Effector memory CD8-positive, alpha-beta T cell (primary cell): Measurements from ENCODE around the gene ZNF891.

ENCODE experiments used
- ATAC-seq: fragments of 150-1000 bp; cut with Tn5 transposase; replicated peaks from 2 replicates; pipeline ENCODE4 v1.10.0; 2021; ENCODE audit warnings: mild to moderate bottlenecking, moderate library complexity
- DNase-seq, 3 experiments: peaks; one replicate each; pipeline ENCODE4 v3.0.0; 2021
- H3K27ac Mint-ChIP-seq, 2 donors: one replicate each; pipeline ENCODE4 v1.8.0; 2022; ENCODE audit warnings: mild to moderate bottlenecking in 2 of 2, mixed read lengths in 2 of 2, moderate library complexity in 2 of 2
- H3K27me3 Mint-ChIP-seq, 2 donors: one replicate each; pipeline ENCODE4 v1.8.0; 2022; ENCODE audit warnings: mixed read lengths in 2 of 2
- H3K36me3 Mint-ChIP-seq: one replicate; pipeline ENCODE4 v1.8.0; 2022; ENCODE audit warnings: mild to moderate bottlenecking, moderate library complexity, mixed read lengths; ENCODE audit not compliant: insufficient read depth
- H3K4me1 Mint-ChIP-seq, 2 donors: one replicate each; pipeline ENCODE4 v1.8.0; 2022; ENCODE audit warnings: low read depth in 2 of 2, mixed read lengths in 2 of 2
- H3K4me3 Mint-ChIP-seq, 2 donors: one replicate each; pipeline ENCODE4 v1.8.0; 2022; ENCODE audit warnings: mild to moderate bottlenecking in 2 of 2, mixed read lengths in 2 of 2, moderate library complexity in 2 of 2
- H3K9me3 Mint-ChIP-seq, 2 donors: one replicate each; pipeline ENCODE4 v1.8.0; 2022; ENCODE audit warnings: mixed read lengths in 2 of 2

ZNF891 gene

DNA sequence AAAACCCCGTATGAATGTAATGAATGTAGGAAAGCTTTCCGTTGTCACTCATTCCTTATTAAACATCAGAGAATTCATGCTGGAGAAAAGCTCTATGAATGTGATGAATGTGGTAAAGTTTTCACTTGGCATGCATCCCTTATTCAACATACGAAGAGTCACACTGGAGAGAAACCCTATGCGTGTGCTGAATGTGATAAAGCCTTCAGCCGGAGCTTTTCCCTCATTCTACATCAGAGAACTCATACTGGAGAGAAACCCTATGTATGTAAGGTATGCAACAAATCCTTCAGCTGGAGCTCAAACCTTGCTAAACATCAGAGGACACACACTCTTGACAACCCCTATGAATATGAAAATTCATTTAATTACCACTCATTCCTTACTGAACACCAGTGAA, 23.8 kb downstream of the ZNF891 start:
- no peak overlapping the region for H3K27ac Mint-ChIP-seq
- ATAC-seq (no peak), DNase-seq (no peak)
- no peaks in the 10 kb centered on the region for H3K27me3 Mint-ChIP-seq
- peaks cover 41% of the 10 kb centered on the region for H3K36me3 Mint-ChIP-seq
- H3K9me3 Mint-ChIP-seq: peaks cover 3 to 14% of the 10 kb centered on the region in 2 donors
- no peak overlapping the region for H3K4me3 Mint-ChIP-seq
- H3K4me1 Mint-ChIP-seq: no peaks in the 10 kb centered on the region

- no peak overlapping the region for H3K27ac Mint-ChIP-seq
- H3K27me3 Mint-ChIP-seq: no peaks in the 10 kb centered on the region
- H3K4me3 Mint-ChIP-seq: no peak overlapping the region
- DNase-seq (no peak), ATAC-seq (no peak)
- no peaks in the 10 kb centered on the region for H3K4me1 Mint-ChIP-seq
- H3K36me3 Mint-ChIP-seq: peaks cover 41% of the 10 kb centered on the region
- H3K9me3 Mint-ChIP-seq: peaks cover 3 to 12% of the 10 kb centered on the region in 2 donors
Observed at GRCh38 chr12:133105620-133106019, 24.5 kb downstream of the ZNF891 start.

DNA sequence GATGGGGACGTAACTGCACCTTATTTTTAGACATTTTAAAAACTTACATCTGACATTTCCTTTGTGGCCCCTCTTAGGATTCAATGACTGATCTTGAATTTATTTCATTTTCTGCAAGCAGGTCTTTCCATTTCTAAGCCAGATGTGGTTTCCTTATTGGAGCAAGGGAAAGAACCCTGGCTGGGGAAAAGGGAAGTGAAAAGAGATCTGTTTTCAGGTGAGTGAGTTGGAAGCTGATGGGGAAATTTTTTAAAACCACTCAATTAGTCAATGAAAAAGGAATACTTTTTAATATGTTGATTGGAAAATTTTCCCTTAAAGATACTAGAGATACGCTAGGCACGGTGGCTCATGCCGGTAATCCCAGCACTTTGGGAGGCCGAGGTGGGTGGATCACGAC, 46.7 kb downstream of the ZNF891 start:
- no peak overlapping the region for H3K4me3 Mint-ChIP-seq
- H3K4me1 Mint-ChIP-seq: peaks cover 2 to 5% of the 10 kb centered on the region in 2 donors
- peak overlapping the region in 1 of 2 donors; percentile 60 for H3K27ac Mint-ChIP-seq
- no peaks in the 10 kb centered on the region for H3K27me3 Mint-ChIP-seq
- DNase-seq (no peak), ATAC-seq (no peak)
- peaks cover 37% of the 10 kb centered on the region for H3K36me3 Mint-ChIP-seq
- peaks cover 9 to 11% of the 10 kb centered on the region in 2 donors for H3K9me3 Mint-ChIP-seq

DNA sequence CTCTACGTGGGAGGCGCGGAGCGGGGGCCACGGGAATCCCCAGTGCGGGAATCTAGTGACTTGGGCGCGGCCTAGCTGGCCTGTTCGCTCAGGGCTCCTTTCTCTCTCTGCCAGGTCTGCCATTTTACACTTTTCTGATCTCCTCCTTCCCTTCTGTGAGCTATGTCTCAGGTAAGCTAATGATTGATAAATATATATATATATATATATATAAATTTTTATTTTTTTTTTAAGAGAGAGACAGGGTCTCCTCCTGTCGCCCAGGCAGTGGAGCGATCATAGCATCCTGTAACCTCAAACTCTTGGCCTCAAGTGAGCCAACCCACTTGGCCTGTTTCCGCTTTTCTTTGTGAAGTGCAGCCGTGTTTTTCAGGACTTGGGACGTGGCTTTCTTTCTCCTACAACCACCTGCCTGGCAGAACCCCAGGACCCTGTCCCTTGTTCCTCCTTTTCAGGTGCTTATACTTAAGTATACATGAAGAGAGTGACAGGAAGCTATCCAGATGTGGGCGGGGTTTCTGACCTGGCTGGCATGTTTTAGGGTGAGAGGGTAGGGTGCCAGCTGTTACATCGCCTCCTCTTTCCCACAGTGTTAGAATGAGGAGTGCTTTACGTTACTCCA, 48.8 kb downstream of the ZNF891 start:
- H3K4me1 Mint-ChIP-seq: peaks cover 2 to 5% of the 10 kb centered on the region in 2 donors
- peaks cover 24% of the 10 kb centered on the region for H3K36me3 Mint-ChIP-seq
- H3K4me3 Mint-ChIP-seq: no peak overlapping the region
- peaks cover 9 to 26% of the 10 kb centered on the region in 2 donors for H3K9me3 Mint-ChIP-seq
- no peak overlapping the region for H3K27ac Mint-ChIP-seq
- H3K27me3 Mint-ChIP-seq: no peaks in the 10 kb centered on the region
- DNase-seq (no peak), ATAC-seq (no peak)

DNA sequence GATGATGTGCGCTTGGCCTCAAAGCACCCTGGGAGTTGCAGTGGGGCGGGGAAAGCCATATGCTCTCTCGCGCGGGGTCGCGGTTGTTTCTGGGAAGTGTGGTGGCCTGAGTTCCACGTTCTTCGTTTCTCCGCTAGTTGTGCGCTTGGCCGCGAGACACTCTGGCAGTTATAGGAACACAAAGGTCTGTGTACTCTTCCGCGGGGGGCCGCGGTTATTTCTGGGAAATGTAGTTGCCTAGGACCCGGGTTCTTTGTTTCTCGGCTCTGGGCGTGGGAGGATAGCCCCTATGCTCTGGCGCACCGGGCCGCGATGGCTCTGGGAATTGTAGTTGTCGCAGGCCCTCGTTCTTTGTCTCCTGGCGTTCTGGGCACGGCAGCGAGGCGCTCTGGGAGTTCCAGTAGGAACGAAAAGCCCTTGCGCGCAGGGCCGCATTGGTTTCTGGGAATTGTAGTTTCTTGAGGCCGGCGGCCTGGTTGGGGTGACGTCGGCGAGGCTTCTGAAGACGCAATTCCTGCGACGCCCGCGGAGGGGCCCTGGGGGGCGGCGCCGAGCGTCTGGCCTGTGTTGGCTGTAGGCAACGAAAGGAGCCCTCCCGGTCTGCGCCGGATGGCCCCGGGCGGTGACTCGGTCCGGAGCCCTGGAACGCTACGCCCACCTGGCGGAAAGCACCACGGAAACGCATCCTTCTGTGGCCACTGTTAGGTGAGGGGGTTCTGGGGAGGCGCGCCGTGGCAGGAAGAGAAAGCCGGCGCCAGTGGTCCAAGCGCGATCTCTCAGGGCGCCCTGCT, 49.5 kb downstream of the ZNF891 start, which contains the start of gene ZNF140:
Gene ZNF140, plus strand, starts transcription at position 556 of the 791 bp plus-strand sequence. CDS start 398 bp downstream, outside the sequence.
- no peak within 1 kb of the TSS for H3K27ac Mint-ChIP-seq
- peaks cover 2 to 5% of the 10 kb centered on the region in 2 donors for H3K4me1 Mint-ChIP-seq
- no peak within 1 kb of the TSS for H3K4me3 Mint-ChIP-seq
- no peaks in the 10 kb centered on the region for H3K27me3 Mint-ChIP-seq
- H3K9me3 Mint-ChIP-seq: peaks cover 9 to 26% of the 10 kb centered on the region in 2 donors
- peak; percentile 94 to 95 (median 94) for DNase-seq
- peaks cover 22% of the 10 kb centered on the region for H3K36me3 Mint-ChIP-seq
- peak; percentile 66 for ATAC-seq

GRCh38 chr12:133080026-133080367, 50.1 kb downstream of the ZNF891 start:
- ATAC-seq: peak; percentile 74
- Mint-ChIP-seq H3K36me3 (peaks cover 18% of the 10 kb centered on the region), H3K4me3 (no peak overlapping the region)

DNA sequence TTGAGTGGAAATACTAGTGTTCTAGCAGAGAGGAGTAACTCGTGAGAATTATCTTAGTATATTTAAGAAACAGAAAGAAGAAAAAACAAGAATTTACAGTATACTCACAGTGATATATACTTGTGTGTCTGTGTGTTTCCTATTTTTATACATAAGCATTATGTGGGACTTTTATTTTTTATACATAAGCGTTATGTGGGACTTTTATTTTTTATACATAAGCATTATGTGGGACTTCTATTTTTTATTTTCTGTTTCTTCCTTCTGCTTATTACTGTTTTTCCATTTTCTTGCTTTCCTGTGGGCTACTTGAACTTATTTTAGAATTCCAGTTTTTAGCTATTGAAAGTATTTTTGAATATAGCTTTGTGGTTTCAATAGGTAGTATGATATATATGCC, 56.2 kb downstream of the ZNF891 start:
- H3K4me1 Mint-ChIP-seq: no peaks in the 10 kb centered on the region
- no peaks in the 10 kb centered on the region for H3K27me3 Mint-ChIP-seq
- DNase-seq (no peak), ATAC-seq (no peak)
- no peak overlapping the region for H3K27ac Mint-ChIP-seq
- H3K36me3 Mint-ChIP-seq: no peaks in the 10 kb centered on the region
- H3K4me3 Mint-ChIP-seq: no peak overlapping the region
- H3K9me3 Mint-ChIP-seq: peaks cover 12 to 28% of the 10 kb centered on the region in 2 donors

More at GRCh38 chr12:133080026-133080367, 50.1 kb downstream of the ZNF891 start:
- DNase-seq: peak in 2 of 3 experiments; percentile 91 to 94
- Mint-ChIP-seq H3K4me1 (peaks cover 2 to 5% of the 10 kb centered on the region in 2 donors), H3K27ac (no peak overlapping the region), H3K9me3 (peaks cover 9 to 26% of the 10 kb centered on the region in 2 donors), H3K27me3 (no peaks in the 10 kb centered on the region)

GRCh38 chr12:133063556-133063955, 66.5 kb downstream of the ZNF891 start:
- H3K36me3 Mint-ChIP-seq: peaks cover 3% of the 10 kb centered on the region
- H3K4me3 Mint-ChIP-seq: no peak overlapping the region
- no peaks in the 10 kb centered on the region for H3K4me1 Mint-ChIP-seq
- ATAC-seq: no peak
- H3K27ac Mint-ChIP-seq: no peak overlapping the region
- DNase-seq: no peak
- H3K9me3 Mint-ChIP-seq: peaks cover 0 to 16% of the 10 kb centered on the region in 2 donors
- no peaks in the 10 kb centered on the region for H3K27me3 Mint-ChIP-seq

- H3K27me3 Mint-ChIP-seq: no peaks in the 10 kb centered on the region
- H3K36me3 Mint-ChIP-seq: peaks cover 9% of the 10 kb centered on the region
- ATAC-seq (no peak), DNase-seq (no peak)
- H3K4me1 Mint-ChIP-seq: no peaks in the 10 kb centered on the region
- H3K4me3 Mint-ChIP-seq: no peak overlapping the region
- H3K9me3 Mint-ChIP-seq: peaks cover 4 to 16% of the 10 kb centered on the region in 2 donors
- H3K27ac Mint-ChIP-seq: no peak overlapping the region
Observed at GRCh38 chr12:133061954-133062353, 68.1 kb downstream of the ZNF891 start.

DNA sequence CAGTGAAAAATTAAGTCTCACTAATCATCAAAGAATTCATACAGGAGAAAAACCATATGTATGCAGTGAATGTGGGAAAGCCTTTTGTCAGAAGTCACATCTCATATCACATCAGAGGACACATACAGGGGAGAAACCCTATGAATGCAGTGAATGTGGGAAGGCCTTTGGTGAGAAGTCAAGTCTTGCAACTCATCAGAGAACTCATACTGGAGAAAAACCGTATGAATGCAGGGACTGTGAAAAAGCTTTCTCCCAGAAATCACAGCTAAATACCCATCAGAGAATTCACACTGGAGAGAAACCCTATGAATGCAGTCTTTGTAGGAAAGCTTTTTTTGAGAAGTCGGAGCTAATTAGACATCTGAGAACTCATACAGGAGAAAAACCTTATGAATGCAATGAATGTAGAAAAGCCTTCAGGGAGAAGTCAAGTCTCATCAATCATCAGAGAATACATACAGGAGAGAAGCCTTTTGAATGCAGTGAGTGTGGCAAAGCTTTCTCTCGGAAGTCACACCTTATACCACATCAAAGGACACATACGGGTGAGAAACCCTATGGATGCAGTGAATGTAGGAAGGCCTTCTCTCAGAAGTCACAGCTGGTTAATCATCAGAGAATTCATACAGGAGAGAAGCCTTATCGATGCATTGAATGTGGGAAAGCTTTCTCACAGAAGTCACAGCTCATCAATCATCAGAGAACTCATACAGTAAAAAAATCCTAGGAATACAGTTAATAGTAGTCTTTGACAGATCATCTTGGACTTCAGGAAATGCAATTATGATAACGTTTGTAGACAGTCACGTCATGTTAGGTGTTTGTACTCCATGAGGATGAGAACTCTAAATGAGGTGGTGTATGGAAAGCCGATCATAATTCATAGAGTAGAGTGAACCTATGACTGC, 71.6 kb downstream of the ZNF891 start:
- Mint-ChIP-seq H3K4me3 (no peak overlapping the region), H3K27me3 (no peaks in the 10 kb centered on the region), H3K27ac (peak overlapping the region; percentile 64 to 77), H3K36me3 (peaks cover 26% of the 10 kb centered on the region), H3K9me3 (peaks cover 6 to 15% of the 10 kb centered on the region in 2 donors), H3K4me1 (no peaks in the 10 kb centered on the region)
- no peak for ATAC-seq
- no peak for DNase-seq

- no peaks in the 10 kb centered on the region for H3K4me1 Mint-ChIP-seq
- no peak for ATAC-seq
- DNase-seq: no peak
- peaks cover 9 to 15% of the 10 kb centered on the region in 2 donors for H3K9me3 Mint-ChIP-seq
- H3K36me3 Mint-ChIP-seq: peaks cover 34% of the 10 kb centered on the region
- peak overlapping the region; percentile 64 to 77 for H3K27ac Mint-ChIP-seq
- H3K27me3 Mint-ChIP-seq: no peaks in the 10 kb centered on the region
- H3K4me3 Mint-ChIP-seq: no peak overlapping the region
Observed at GRCh38 chr12:133057446-133057845, 72.6 kb downstream of the ZNF891 start.
